Measurements from ENCODE around the gene GNA12.

DNA sequence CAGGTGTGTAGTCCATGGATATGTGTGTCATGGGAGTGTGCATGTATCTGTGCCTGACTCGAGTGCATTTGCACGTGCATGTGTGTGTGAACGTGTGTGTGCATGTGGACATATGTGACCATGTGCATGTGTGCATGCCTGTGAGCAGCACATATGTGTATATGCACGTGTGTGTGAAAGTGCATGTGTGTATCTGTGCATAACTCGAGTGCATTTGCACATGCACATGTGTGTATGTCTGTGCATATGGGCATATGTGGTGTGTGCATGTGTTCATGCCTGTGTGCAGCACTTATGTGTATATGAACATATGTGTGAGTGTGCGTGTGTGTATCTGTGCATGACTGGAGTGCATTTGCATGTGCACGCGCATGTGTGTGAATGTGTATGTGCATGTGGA, 35.2 kb upstream of the GNA12 start:
- no peak for TF ChIP-seq CTCF (IDR thresholded peaks at IDR 0.05)
- TF ChIP-seq POLR2AphosphoS5 (IDR thresholded peaks at IDR 0.05; ENCODE audit: insufficient read depth in 1 of 2, low read depth in 1 of 2), result no peak

Data from vagina (tissue), 2 donors.